ENCODE measurements around the gene MTCH2.
"Not testable (repeated sequence)": the region's sequence is repeated elsewhere in the genome, so short reads cannot be mapped to it uniquely, and the experiment has no call there.

Gene MTCH2

GRCh38 chr11:47675851-47676250 lies 33.5 kb upstream of the MTCH2 start:
- TF ChIP-seq CTCF (IDR thresholded peaks at IDR 0.05; ENCODE audit: insufficient read depth, low read length, missing control alignments): no peak
- CTCF ChIA-PET: no interaction called here
- no peak for DNase-seq (ENCODE audit: low read depth, low spot score)
- H3K4me3 ChIP-seq (ENCODE audit: low read depth, low read length): no peak overlapping the region
- POLR2A ChIA-PET: no interaction called here

GRCh38 chr11:47672283-47672730 lies 29.9 kb upstream of the MTCH2 start:
- ChIA-PET CTCF (no interaction called here), POLR2A (no interaction called here)
- TF ChIP-seq CTCF (IDR thresholded peaks at IDR 0.05; ENCODE audit: insufficient read depth, low read length, missing control alignments): no peak
- DNase-seq (ENCODE audit: low read depth, low spot score): no peak
- no peak overlapping the region for H3K4me3 ChIP-seq (ENCODE audit: low read depth, low read length)

- ChIA-PET POLR2A (no interaction called here), CTCF (no interaction called here)
- no peak for TF ChIP-seq CTCF (IDR thresholded peaks at IDR 0.05; ENCODE audit: insufficient read depth, low read length, missing control alignments)
Observed at GRCh38 chr11:47669856-47670255, 27.5 kb upstream of the MTCH2 start.

DNA sequence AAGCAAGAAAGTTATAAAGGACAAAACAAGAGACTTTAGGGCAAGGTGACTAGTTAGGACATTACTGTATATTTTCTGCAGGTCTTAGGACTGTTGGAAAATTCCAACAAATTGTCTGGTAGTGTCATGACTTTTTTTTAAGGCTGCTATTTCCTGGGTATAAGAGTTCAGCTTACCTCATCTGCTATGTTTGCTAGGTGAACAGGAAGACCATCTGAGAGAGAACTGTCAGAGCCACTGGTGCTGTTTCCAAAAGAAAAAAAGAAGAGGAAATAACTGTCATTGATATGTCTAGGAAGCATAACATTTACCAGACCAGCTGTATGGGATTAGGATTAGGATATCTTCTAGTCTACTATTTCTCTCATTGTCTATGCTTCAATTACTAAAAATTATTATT lies 26.3 kb upstream of the MTCH2 start:
- TF ChIP-seq CTCF (IDR thresholded peaks at IDR 0.05; ENCODE audit: insufficient read depth, low read length, missing control alignments): no peak

More at GRCh38 chr11:47669856-47670255, 27.5 kb upstream of the MTCH2 start:
- no peak for DNase-seq (ENCODE audit: low read depth, low spot score)
- no peak overlapping the region for H3K4me3 ChIP-seq (ENCODE audit: low read depth, low read length)

DNA sequence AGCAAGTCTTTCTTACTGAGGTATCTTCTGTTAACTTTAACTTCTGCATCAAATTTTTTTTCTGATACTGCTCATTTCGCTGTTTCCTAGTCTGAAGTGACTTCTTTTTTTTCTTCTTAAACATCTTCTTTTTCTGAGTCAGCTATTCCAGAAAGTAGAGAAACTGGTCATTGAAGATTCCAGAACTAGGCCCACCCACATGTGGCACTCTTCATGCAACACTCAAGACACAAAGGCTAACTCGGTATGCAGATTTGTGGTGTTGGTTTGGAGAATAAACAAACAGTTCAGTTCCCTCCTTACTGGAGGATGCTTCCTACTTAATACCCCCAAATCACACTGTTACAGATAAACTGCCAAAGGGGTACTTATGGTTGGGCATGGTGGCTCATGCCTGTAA lies 25.2 kb upstream of the MTCH2 start:
- no peak for DNase-seq (ENCODE audit: low read depth, low spot score)
- H3K4me3 ChIP-seq (ENCODE audit: low read depth, low read length): no peak overlapping the region
- CTCF ChIA-PET: no interaction called here
- TF ChIP-seq CTCF (IDR thresholded peaks at IDR 0.05; ENCODE audit: insufficient read depth, low read length, missing control alignments): no peak
- POLR2A ChIA-PET: no interaction called here

More for the DNA sequence above, 26.3 kb upstream of the MTCH2 start:
- DNase-seq (ENCODE audit: low read depth, low spot score): no peak
- no peak overlapping the region for H3K4me3 ChIP-seq (ENCODE audit: low read depth, low read length)
- POLR2A ChIA-PET: interaction anchor here (0.7 kb wide), 1 partner anchor 39 kb away, joined by 3 read pairs; no protein-coding TSS in a partner anchor
- CTCF ChIA-PET: no interaction called here

DNA sequence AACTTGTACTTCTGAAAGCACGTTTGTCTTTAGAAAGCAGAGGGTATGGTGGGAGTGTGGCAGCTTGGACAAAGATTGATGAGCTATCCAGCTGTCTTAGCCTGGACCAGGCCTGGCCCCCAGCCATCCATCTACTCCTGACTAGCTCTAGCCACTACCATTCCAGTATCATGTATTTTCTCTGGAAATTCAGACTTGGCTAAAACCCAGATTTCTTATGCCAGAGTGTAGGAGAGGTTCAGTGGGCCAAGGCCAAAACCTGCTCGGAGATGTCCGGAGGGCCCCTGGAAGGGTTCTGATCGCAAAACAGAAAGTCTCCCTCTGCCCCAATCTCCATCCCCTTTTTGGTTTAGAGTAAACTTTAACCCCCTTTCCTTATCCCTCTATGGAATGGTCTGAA lies 24.8 kb upstream of the MTCH2 start:
- POLR2A ChIA-PET: no interaction called here
- CTCF ChIA-PET: no interaction called here
- no peak for TF ChIP-seq CTCF (IDR thresholded peaks at IDR 0.05; ENCODE audit: insufficient read depth, low read length, missing control alignments)
- DNase-seq (ENCODE audit: low read depth, low spot score): no peak
- H3K4me3 ChIP-seq (ENCODE audit: low read depth, low read length): no peak overlapping the region

- POLR2A ChIA-PET; H3K4me3 ChIP-seq (ENCODE audit: low read depth, low read length); CTCF ChIA-PET; DNase-seq (ENCODE audit: low read depth, low spot score): not testable (repeated sequence)
Observed at GRCh38 chr11:47664936-47665335, 22.6 kb upstream of the MTCH2 start.

All from AG04449 (cell line).